Nephron (organoid): Measurements from ENCODE around the gene B3GAT3.

Source experiments
- H3K27ac Mint-ChIP-seq, 3 experiments: 2 replicates each; pipeline ENCODE4 v1.8.0; 2020; ENCODE audit warnings: mixed read lengths in 3 of 3, mild to moderate bottlenecking in 2 of 3, moderate library complexity in 1 of 3
- H3K27me3 Mint-ChIP-seq: 2 replicates; pipeline ENCODE4 v1.8.0; 2021; ENCODE audit warnings: low read depth, mild to moderate bottlenecking, moderate library complexity, mixed read lengths
- H3K36me3 Mint-ChIP-seq: 2 replicates; pipeline ENCODE4 v1.8.0; 2020; ENCODE audit warnings: low read depth, mixed read lengths
- H3K4me1 Mint-ChIP-seq: 2 replicates; pipeline ENCODE4 v1.8.0; 2020; ENCODE audit warnings: mixed read lengths
- H3K4me3 Mint-ChIP-seq, 3 experiments: 2 replicates each; pipeline ENCODE4 v1.8.0; 2020; ENCODE audit warnings: mild to moderate bottlenecking in 3 of 3, mixed read lengths in 3 of 3, moderate library complexity in 2 of 3
- H3K9me3 Mint-ChIP-seq: 2 replicates; pipeline ENCODE4 v1.8.0; 2020; ENCODE audit warnings: mixed read lengths
- CTCF ChIP-seq, 3 experiments: fragments of 200-600 bp; sonication (generic); IDR thresholded peaks; one replicate each; pipeline ENCODE4 v1.5.0; 2021; ENCODE audit warnings: antibody characterized with exemption in 3 of 3; ENCODE audit not compliant: unreplicated experiment in 3 of 3

The B3GAT3 gene

GRCh38 chr11:62569611-62570010 is 52.2 kb downstream of the B3GAT3 start:
- Mint-ChIP-seq H3K9me3 (no peaks in the 10 kb centered on the region), H3K4me3 (peak overlapping the region in 1 of 3 experiments; percentile 28), H3K36me3 (peaks cover 79% of the 10 kb centered on the region), H3K27ac (no peak overlapping the region), H3K27me3 (no peaks in the 10 kb centered on the region), H3K4me1 (peaks cover 40% of the 10 kb centered on the region)
- no peak for TF ChIP-seq CTCF (IDR thresholded peaks at IDR 0.05; ENCODE audit: unreplicated experiment in 3 of 3)

GRCh38 chr11:62567018-62567633 is 54.7 kb downstream of the B3GAT3 start:
- Mint-ChIP-seq H3K27ac (no peak overlapping the region), H3K4me1 (peaks cover 29% of the 10 kb centered on the region), H3K9me3 (no peaks in the 10 kb centered on the region), H3K36me3 (peaks cover 76% of the 10 kb centered on the region), H3K4me3 (no peak overlapping the region), H3K27me3 (no peaks in the 10 kb centered on the region)
- no peak for TF ChIP-seq CTCF (IDR thresholded peaks at IDR 0.05; ENCODE audit: unreplicated experiment in 3 of 3)

GRCh38 chr11:62566247-62566646 is 55.5 kb downstream of the B3GAT3 start:
- peaks cover 74% of the 10 kb centered on the region for H3K36me3 Mint-ChIP-seq

More at GRCh38 chr11:62566247-62566646, 55.5 kb downstream of the B3GAT3 start:
- Mint-ChIP-seq H3K9me3 (no peaks in the 10 kb centered on the region), H3K27me3 (no peaks in the 10 kb centered on the region), H3K4me3 (no peak overlapping the region), H3K4me1 (peaks cover 27% of the 10 kb centered on the region), H3K27ac (peak overlapping the region in 2 of 3 experiments; percentile 15 to 47)
- no peak for TF ChIP-seq CTCF (IDR thresholded peaks at IDR 0.05; ENCODE audit: unreplicated experiment in 3 of 3)
